ENCODE data around the gene ERLIN1. TPM values are rescaled to one million over a fixed set of nuclear protein-coding genes. Genes with fewer than 3 reads are reported as not detected.
"Not testable (repeated sequence)": the region's sequence is repeated elsewhere in the genome, so short reads cannot be mapped to it uniquely, and the experiment has no call there.

ERLIN1 gene
- total and polyA plus RNA-seq, 2 experiments from 2014 or later, result 26.3 to 35.7 TPM

- H2AFZ ChIP-seq, result no peak overlapping the region
- no peaks in the 10 kb centered on the region for H3K27me3 ChIP-seq
- no peaks in the 10 kb centered on the region for H3K9me2 ChIP-seq (replicated peaks; ENCODE audit: insufficient read depth)
- no peaks in the 10 kb centered on the region for H3K9me3 ChIP-seq (ENCODE audit: low read depth)
- H3K4me2 ChIP-seq, result no peak overlapping the region
- H3K79me2 ChIP-seq, result no peaks in the 10 kb centered on the region
- no peaks in the 10 kb centered on the region for H3K4me1 ChIP-seq (ENCODE audit: insufficient read depth)
- WGBS (ENCODE audit: low lambda C conversion rate, missing lambda C conversion rate), result 70% methylated on average over 7 of the region's 7 CpGs
- H3K36me3 ChIP-seq (replicated peaks; ENCODE audit: insufficient read depth, low read depth), result no peaks in the 10 kb centered on the region
- no peak overlapping the region for H3K4me3 ChIP-seq
- H3K27ac ChIP-seq, result no peak overlapping the region
- H4K20me1 ChIP-seq (ENCODE audit: insufficient read depth, poor library complexity, severe bottlenecking), result no peaks in the 10 kb centered on the region
- TF ChIP-seq EZH2phosphoT487 (IDR thresholded peaks at IDR 0.05; ENCODE audit: low read depth, severe bottlenecking, unreplicated experiment), result no peak
- TF ChIP-seq, protein P1, sequence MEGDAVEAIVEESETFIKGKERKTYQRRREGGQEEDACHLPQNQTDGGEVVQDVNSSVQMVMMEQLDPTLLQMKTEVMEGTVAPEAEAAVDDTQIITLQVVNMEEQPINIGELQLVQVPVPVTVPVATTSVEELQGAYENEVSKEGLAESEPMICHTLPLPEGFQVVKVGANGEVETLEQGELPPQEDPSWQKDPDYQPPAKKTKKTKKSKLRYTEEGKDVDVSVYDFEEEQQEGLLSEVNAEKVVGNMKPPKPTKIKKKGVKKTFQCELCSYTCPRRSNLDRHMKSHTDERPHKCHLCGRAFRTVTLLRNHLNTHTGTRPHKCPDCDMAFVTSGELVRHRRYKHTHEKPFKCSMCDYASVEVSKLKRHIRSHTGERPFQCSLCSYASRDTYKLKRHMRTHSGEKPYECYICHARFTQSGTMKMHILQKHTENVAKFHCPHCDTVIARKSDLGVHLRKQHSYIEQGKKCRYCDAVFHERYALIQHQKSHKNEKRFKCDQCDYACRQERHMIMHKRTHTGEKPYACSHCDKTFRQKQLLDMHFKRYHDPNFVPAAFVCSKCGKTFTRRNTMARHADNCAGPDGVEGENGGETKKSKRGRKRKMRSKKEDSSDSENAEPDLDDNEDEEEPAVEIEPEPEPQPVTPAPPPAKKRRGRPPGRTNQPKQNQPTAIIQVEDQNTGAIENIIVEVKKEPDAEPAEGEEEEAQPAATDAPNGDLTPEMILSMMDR (IDR thresholded peaks at IDR 0.05; ENCODE audit: poor library complexity), result no peak
- no peak for TF ChIP-seq EZH2 (IDR thresholded peaks at IDR 0.05; ENCODE audit: borderline replicate concordance)
- no peak for DNase-seq (ENCODE audit: low spot score)
Observed at GRCh38 chr10:100130831-100131230, 55.0 kb downstream of the ERLIN1 start.

GRCh38 chr10:100129424-100129823 is 56.4 kb downstream of the ERLIN1 start:
- no peak for DNase-seq (ENCODE audit: low spot score)
- no peak overlapping the region for H2AFZ ChIP-seq
- H3K79me2 ChIP-seq, result no peaks in the 10 kb centered on the region
- H4K20me1 ChIP-seq (ENCODE audit: insufficient read depth, poor library complexity, severe bottlenecking), result no peaks in the 10 kb centered on the region
- TF ChIP-seq EZH2 (IDR thresholded peaks at IDR 0.05; ENCODE audit: borderline replicate concordance), result no peak
- TF ChIP-seq EZH2phosphoT487 (IDR thresholded peaks at IDR 0.05; ENCODE audit: low read depth, severe bottlenecking, unreplicated experiment), result no peak
- TF ChIP-seq, protein P1 (IDR thresholded peaks at IDR 0.05; ENCODE audit: poor library complexity), result no peak
- H3K27ac ChIP-seq, result no peak overlapping the region
- 90% methylated on average over 9 of the region's 9 CpGs for WGBS (ENCODE audit: low lambda C conversion rate, missing lambda C conversion rate)
- H3K36me3 ChIP-seq (replicated peaks; ENCODE audit: insufficient read depth, low read depth), result no peaks in the 10 kb centered on the region
- H3K9me2 ChIP-seq (replicated peaks; ENCODE audit: insufficient read depth), result no peaks in the 10 kb centered on the region
- no peaks in the 10 kb centered on the region for H3K9me3 ChIP-seq (ENCODE audit: low read depth)
- no peaks in the 10 kb centered on the region for H3K4me1 ChIP-seq (ENCODE audit: insufficient read depth)
- H3K27me3 ChIP-seq, result no peaks in the 10 kb centered on the region
- no peak overlapping the region for H3K4me2 ChIP-seq
- no peak overlapping the region for H3K4me3 ChIP-seq

DNA sequence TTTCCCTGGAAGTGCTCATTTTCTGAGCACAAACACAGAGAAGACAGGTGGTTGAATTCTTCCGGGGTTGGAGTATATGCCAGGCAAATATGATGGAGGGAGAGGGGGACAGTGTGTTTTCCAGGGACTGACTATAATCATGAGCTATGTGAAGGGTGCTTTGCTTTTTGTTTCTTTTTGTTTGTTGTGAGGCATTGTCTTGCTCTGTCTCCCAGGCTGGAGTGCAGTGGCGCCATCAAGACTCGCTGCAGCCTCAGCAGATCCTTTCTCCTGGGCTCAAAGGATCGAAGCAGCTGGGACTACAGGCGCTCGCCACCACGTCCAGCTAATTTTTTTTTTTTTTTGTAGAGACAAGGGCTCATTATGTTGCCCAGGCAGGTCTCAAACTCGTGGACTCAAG is 56.9 kb downstream of the ERLIN1 start:
- DNase-seq (ENCODE audit: low spot score), result no peak
- H2AFZ ChIP-seq, result no peak overlapping the region

DNA sequence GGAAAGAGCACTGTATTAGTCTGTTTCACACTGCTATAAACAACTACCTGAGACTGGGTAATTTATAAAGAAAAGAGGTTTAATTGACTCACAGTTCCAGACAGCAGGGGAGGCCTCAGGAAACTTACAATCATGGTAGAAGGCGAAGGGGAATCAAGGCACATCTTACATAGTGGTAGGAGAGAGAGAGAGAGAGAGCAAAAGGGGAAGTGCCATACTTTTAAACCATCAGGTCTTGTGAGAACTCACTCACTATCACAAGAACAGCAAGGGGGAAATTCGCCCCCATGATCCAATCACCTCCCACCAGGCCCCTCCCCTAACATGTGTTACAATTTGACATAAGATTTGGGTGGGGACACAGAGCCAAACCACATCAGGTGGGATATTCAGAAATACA is 60.5 kb downstream of the ERLIN1 start:
- not testable (repeated sequence) for H3K4me3 ChIP-seq; H3K9me2 ChIP-seq (replicated peaks; ENCODE audit: insufficient read depth); H3K27me3 ChIP-seq; H3K4me2 ChIP-seq; DNase-seq (ENCODE audit: low spot score); H3K9me3 ChIP-seq (ENCODE audit: low read depth); H3K27ac ChIP-seq; H3K79me2 ChIP-seq; H3K36me3 ChIP-seq (replicated peaks; ENCODE audit: insufficient read depth, low read depth); H3K4me1 ChIP-seq (ENCODE audit: insufficient read depth); H2AFZ ChIP-seq; H4K20me1 ChIP-seq (ENCODE audit: insufficient read depth, poor library complexity, severe bottlenecking)
- WGBS (ENCODE audit: low lambda C conversion rate, missing lambda C conversion rate), result 88% methylated on average over 2 of the region's 2 CpGs

More for the DNA sequence above, 56.9 kb downstream of the ERLIN1 start:
- WGBS (ENCODE audit: low lambda C conversion rate, missing lambda C conversion rate), result 78% methylated on average over 8 of the region's 8 CpGs
- Histone ChIP-seq H3K36me3 (replicated peaks; ENCODE audit: insufficient read depth, low read depth) (no peaks in the 10 kb centered on the region), H3K27me3 (no peaks in the 10 kb centered on the region), H3K9me3 (ENCODE audit: low read depth) (no peaks in the 10 kb centered on the region), H3K27ac (no peak overlapping the region), H3K4me2 (no peak overlapping the region), H3K79me2 (no peaks in the 10 kb centered on the region), H3K9me2 (replicated peaks; ENCODE audit: insufficient read depth) (no peaks in the 10 kb centered on the region), H3K4me3 (no peak overlapping the region), H4K20me1 (ENCODE audit: insufficient read depth, poor library complexity, severe bottlenecking) (no peaks in the 10 kb centered on the region), H3K4me1 (ENCODE audit: insufficient read depth) (no peaks in the 10 kb centered on the region)
- TF ChIP-seq EZH2 (IDR thresholded peaks at IDR 0.05; ENCODE audit: borderline replicate concordance), result no peak
- TF ChIP-seq, protein P1 (IDR thresholded peaks at IDR 0.05; ENCODE audit: poor library complexity), result no peak
- no peak for TF ChIP-seq EZH2phosphoT487 (IDR thresholded peaks at IDR 0.05; ENCODE audit: low read depth, severe bottlenecking, unreplicated experiment)

Data from hepatocyte (in vitro differentiated cells).